ENCODE measurements around the gene SORCS2.

GRCh38 chr4:7218686-7219085 is 26.3 kb downstream of the SORCS2 start:
- TF ChIP-seq POLR2A (IDR thresholded peaks at IDR 0.05; ENCODE audit: low read length), result no peak
- no peak for TF ChIP-seq GATA1 (IDR thresholded peaks at IDR 0.05; ENCODE audit: low read depth, low read length)
